GM12878 (cell line): ENCODE results near the gene DLEC1. TPM values are rescaled to one million over a fixed set of nuclear protein-coding genes. Genes with fewer than 3 reads are reported as not detected.

Source experiments
- ATAC-seq: fragments of 200-7000 bp; cut with Tn5 transposase; 3 replicates; pipeline ENCODE4 v1.9.1; 2020; ENCODE audit warnings: mild to moderate bottlenecking, moderate library complexity
- BruUV-seq: library from RNA; stranded (reverse); fragments of 400-500 nt; replicated peaks from 2 replicates; lab custom pipeline; 2021; lab: Mats Ljungman, UMichigan
- CTCF ChIA-PET: fragments of 300-600 bp; sonication (Branson Sonifier 250); formaldehyde crosslinking; extraction: SDS; loops from one replicate; lab custom pipeline; 2021; ENCODE audit warnings: inconsistent platforms; lab: Yijun Ruan, JAX
- POLR2A ChIA-PET: fragments of 350-600 bp; formaldehyde crosslinking; extraction: SDS; loops from one replicate; lab custom pipeline; 2021; ENCODE audit warnings: inconsistent platforms; lab: Charles Lee
- RAD21 ChIA-PET: fragments of 300-600 bp; sonication (Branson Sonifier 250); formaldehyde crosslinking; loops from one replicate; lab custom pipeline; 2023; ENCODE audit warnings: antibody characterized with exemption; ENCODE audit not compliant: unreplicated experiment; lab: Charles Lee
- SMC1A ChIA-PET: fragments of 300-600 bp; sonication (Branson Sonifier 250); formaldehyde crosslinking; loops from one replicate; lab custom pipeline; 2023; ENCODE audit not compliant: unreplicated experiment, uncharacterized antibody; lab: Charles Lee
- DNase-seq: peaks from one replicate; pipeline ENCODE4 v3.0.0-alpha.2; 2011; ENCODE audit warnings: low read depth, low spot score
- FAIRE-seq: peaks from 3 replicates; lab custom pipeline; 2011; peaks lifted over from hg19 to GRCh38; lab: Jason Lieb, UNC
- H2AFZ ChIP-seq: 2 replicates; pipeline ENCODE4 v1.6.0; 2011; ENCODE audit warnings: low read depth, low read length, control low read depth; ENCODE audit not compliant: control insufficient read depth
- H3K27ac ChIP-seq: 2 replicates; pipeline ENCODE4 v1.5.1; 2011; ENCODE audit warnings: control low read depth; ENCODE audit not compliant: control insufficient read depth, insufficient read depth
- H3K27me3 ChIP-seq, 2 experiments: replicated peaks in 1 of 2; 2 replicates each; pipeline versions ENCODE4 v1.6.0 to v1.6.1; 2011; ENCODE audit warnings: low read length in 1 of 2; ENCODE audit not compliant: control insufficient read depth in 2 of 2, insufficient read depth in 2 of 2
- H3K36me3 ChIP-seq, 2 experiments: 2 replicates each; pipeline ENCODE4 v1.5.1; 2011; ENCODE audit warnings: low read length in 1 of 2; ENCODE audit not compliant: control insufficient read depth in 2 of 2, insufficient read depth in 2 of 2
- H3K4me1 ChIP-seq: 2 replicates; pipeline ENCODE4 v1.6.1; 2011; ENCODE audit warnings: mild to moderate bottlenecking, low read length, moderate library complexity, mixed read lengths; ENCODE audit not compliant: control insufficient read depth, insufficient read depth
- H3K4me2 ChIP-seq: 2 replicates; pipeline ENCODE4 v1.6.0; 2011; ENCODE audit warnings: control low read depth; ENCODE audit not compliant: control insufficient read depth, insufficient read depth
- H3K4me3 ChIP-seq: fragments of 200-600 bp; sonication (generic); 2 replicates; pipeline ENCODE4 v1.5.1; 2016
- H3K79me2 ChIP-seq: 2 replicates; pipeline ENCODE4 v1.6.0; 2011; ENCODE audit warnings: low read length; ENCODE audit not compliant: control insufficient read depth, insufficient read depth
- H3K9ac ChIP-seq: 2 replicates; pipeline ENCODE4 v1.8.0; 2011; ENCODE audit warnings: low read length, control low read depth, mixed read lengths; ENCODE audit not compliant: control insufficient read depth, insufficient read depth
- H3K9me3 ChIP-seq: replicated peaks from 3 replicates; pipeline ENCODE4 v1.5.1; 2011; ENCODE audit warnings: mild to moderate bottlenecking, low read length; ENCODE audit not compliant: control insufficient read depth, insufficient read depth
- H4K20me1 ChIP-seq: 2 replicates; pipeline ENCODE4 v1.6.0; 2011; ENCODE audit not compliant: control insufficient read depth, insufficient read depth
- CBFB ChIP-seq: IDR thresholded peaks from 2 replicates; pipeline ENCODE4 v1.6.1; 2016; ENCODE audit warnings: antibody characterized with exemption, low read depth
- RELA ChIP-seq: fragments of 450-650 bp; IDR thresholded peaks from 2 replicates; pipeline ENCODE4 v1.8.0; 2014; ENCODE audit warnings: borderline replicate concordance; ENCODE audit not compliant: partially characterized antibody
- SP1 ChIP-seq: IDR thresholded peaks from one replicate; pipeline ENCODE4 v1.6.1; 2011; ENCODE audit warnings: low read depth, low read length
- TARDBP ChIP-seq: IDR thresholded peaks from 2 replicates; pipeline ENCODE4 v1.6.1; 2016; ENCODE audit warnings: borderline replicate concordance
- USF1 ChIP-seq: IDR thresholded peaks from 2 replicates; pipeline ENCODE4 v1.6.1; 2011; ENCODE audit warnings: borderline replicate concordance, low read depth, mild to moderate bottlenecking, moderate library complexity, mixed read lengths, low read length; ENCODE audit not compliant: insufficient read depth; ENCODE audit errors: extremely low read length
- ZBTB4 ChIP-seq: fragments of 450-650 bp; formaldehyde crosslinking; IDR thresholded peaks from 2 replicates; pipeline ENCODE4 v1.4.0; 2022; ENCODE audit warnings: mild to moderate bottlenecking, moderate library complexity
- ZNF207 ChIP-seq: fragments of 450-650 bp; IDR thresholded peaks from 2 replicates; pipeline ENCODE4 v1.6.1; 2014; ENCODE audit warnings: antibody characterized with exemption, mild to moderate bottlenecking, borderline replicate concordance
- WGBS: methylation state at CpG from one replicate; pipeline ENCODE4 v1.1.6; 2016; ENCODE audit warnings: low lambda C conversion rate; ENCODE audit not compliant: insufficient replicate concordance, insufficient coverage; ENCODE audit errors: missing lambda C conversion rate; 5-methylcytosine and 5-hydroxymethylcytosine counted together
- in situ Hi-C: fragments of 300-500 bp; cut with MboI; formaldehyde crosslinking; loops from 9 replicates; pipeline ENCODE4 v1.14.3; 2018; ENCODE audit warnings: mixed read lengths
- intact Hi-C: fragments of 100-400 bp; cut with micrococcal nuclease; formaldehyde crosslinking; loops from one replicate; pipeline ENCODE4 v1.14.2; 2022; ENCODE audit not compliant: unreplicated experiment
- polyA plus RNA-seq, 11 experiments: library from polyadenylated mRNA; depleted of rRNA in 4 of 11; unstranded in 6 of 11; stranded (reverse) in 5 of 11; fragments of >200 nt; fragmentation: Nextera tagmentation in 4 of 11; fragmentation: Illumina TruSeq in 1 of 11; extraction: Ambion mirVana in 4 of 11; extraction: Trizol in 1 of 11; gene quantifications; 1 replicate in 1 of 11; 2 replicates in 10 of 11; pipeline versions ENCODE4 v1.2.1 to v1.2.3, GENCODE V29; 2011 to 2016; ENCODE audit warnings: inconsistent platforms in 2 of 11, missing spikeins in 2 of 11, low read depth in 1 of 11
- total RNA-seq, 4 experiments: library from RNA; depleted of rRNA in 3 of 4; stranded (reverse); fragments of >200 nt in 3 of 4; fragmentation: Illumina TruSeq in 1 of 4; extraction: Trizol in 1 of 4; gene quantifications; 2 replicates each; pipeline versions ENCODE4 v1.2.1 to v1.2.3, GENCODE V29; 2013 to 2021

The DLEC1 gene
- total and polyA plus RNA-seq, 10 of the 15 experiments (the other 5 are each of a cell fraction or from before 2014, with no cell fraction given) = 0.03 to 0.29 (median 0.07) TPM; not detected in 3

- ChIA-PET POLR2A (interaction anchor here (0.5 to 8.8 kb wide), 4 partner anchors 12 to 31 kb away, joined by 3 to 146 read pairs (median 26); partner anchors contain the start of gene OXSR1), RAD21 (interaction anchor here (1.0 to 2.0 kb wide), 4 partner anchors 11 to 53 kb away, joined by 3 to 15 read pairs (median 4); partner anchors contain the start of gene OXSR1), SMC1A (interaction anchor here (1.2 to 8.2 kb wide), 7 partner anchors 9 to 92 kb away, joined by 4 to 92 read pairs (median 5); partner anchors contain the start of gene OXSR1), CTCF (interaction anchor here (0.5 to 8.2 kb wide), 8 partner anchors 9 to 202 kb away, joined by 3 to 74 read pairs (median 5); partner anchors contain the start of gene OXSR1)
- no peak for DNase-seq
- in situ Hi-C loops = no loop called here
- Histone ChIP-seq H3K36me3 (peaks cover 0 to 15% of the 10 kb centered on the region in 2 experiments; a peak in 1 of 4 replicates), H3K4me1 (peaks cover 34% of the 10 kb centered on the region), H3K9ac (no peak overlapping the region), H4K20me1 (no peaks in the 10 kb centered on the region), H3K4me2 (peak overlapping the region; percentile 13; the same call in 1 of the 2 replicates), H3K27ac (no peak overlapping the region), H3K9me3 (peaks cover 6% of the 10 kb centered on the region; the same call in 2 of the 3 replicates), H3K27me3 (no peaks in the 10 kb centered on the region), H3K79me2 (peaks cover 43% of the 10 kb centered on the region), H3K4me3 (no peak overlapping the region), H2AFZ (no peak overlapping the region)
- BruUV-seq = no TSS peak
- no peak for ATAC-seq
- no peak for TF ChIP-seq SP1
- no peak for TF ChIP-seq USF1
- TF ChIP-seq RELA = no peak
- TF ChIP-seq TARDBP = no peak
- no peak for TF ChIP-seq CBFB
- no peak for TF ChIP-seq ZBTB4 (CRISPR knock-in tag)
- no peak for TF ChIP-seq ZNF207
- 74% methylated on average over 2 of the region's 2 CpGs for WGBS
- no peak for FAIRE-seq
- intact Hi-C loops = no loop called here
Observed at GRCh38 chr3:38141952-38142273, 102.9 kb downstream of the DLEC1 start.
